ENCODE measurements around the gene PRPH. TPM values are rescaled to one million over a fixed set of nuclear protein-coding genes. Genes with fewer than 3 reads are reported as not detected.

The PRPH gene
- total RNA-seq, 1 donor from 2014 or later: 0.26 TPM

- FAIRE-seq (no peak), DNase-seq (ENCODE audit: low read depth) (no peak)
- no peak for TF ChIP-seq CTCF (IDR thresholded peaks at IDR 0.05; ENCODE audit: insufficient read depth, low read length, severe bottlenecking)
- no peaks in the 10 kb centered on the region for H3K27me3 ChIP-seq (ENCODE audit: control insufficient read depth, insufficient read depth, low read length)
- no peak overlapping the region for H3K4me3 ChIP-seq (ENCODE audit: low read depth, low read length)
- no peaks in the 10 kb centered on the region for H3K36me3 ChIP-seq (ENCODE audit: control insufficient read depth, insufficient read depth, low read length)
These were observed 11.2 kb upstream of the PRPH start for GRCh38 chr12:49283541-49284429.

- FAIRE-seq (no peak), DNase-seq (ENCODE audit: low read depth) (no peak)
- no peak for TF ChIP-seq CTCF (IDR thresholded peaks at IDR 0.05; ENCODE audit: insufficient read depth, low read length, severe bottlenecking)
- Histone ChIP-seq H3K27me3 (ENCODE audit: control insufficient read depth, insufficient read depth, low read length) (no peaks in the 10 kb centered on the region), H3K4me3 (ENCODE audit: low read depth, low read length) (no peak overlapping the region), H3K36me3 (ENCODE audit: control insufficient read depth, insufficient read depth, low read length) (no peaks in the 10 kb centered on the region)
These were observed 10.3 kb upstream of the PRPH start for GRCh38 chr12:49284672-49285071.

GRCh38 chr12:49287876-49288275 lies 7.1 kb upstream of the PRPH start:
- no peak for FAIRE-seq

DNA sequence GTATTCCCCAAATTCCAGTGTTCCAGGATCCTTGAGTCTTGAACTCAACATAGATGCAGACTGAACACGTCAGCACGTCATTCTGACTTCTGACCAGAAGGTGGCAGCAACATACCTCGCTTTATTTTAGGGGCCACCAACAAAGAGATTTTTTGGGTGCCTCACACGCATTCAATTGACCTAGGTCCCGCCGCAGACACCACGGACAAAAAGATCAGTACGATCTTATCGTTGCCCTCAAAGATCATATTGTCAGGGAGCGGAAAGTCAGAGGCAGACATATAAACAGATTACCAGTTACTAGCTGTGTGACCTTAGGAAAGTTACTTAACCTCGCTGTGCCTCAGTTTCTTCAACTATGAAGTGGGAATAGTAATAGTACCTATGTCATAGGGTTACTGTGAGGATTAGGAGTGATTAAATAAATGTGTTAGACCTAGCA lies 6.5 kb upstream of the PRPH start:
- Histone ChIP-seq H3K27me3 (ENCODE audit: control insufficient read depth, insufficient read depth, low read length) (no peaks in the 10 kb centered on the region), H3K36me3 (ENCODE audit: control insufficient read depth, insufficient read depth, low read length) (no peaks in the 10 kb centered on the region), H3K4me3 (ENCODE audit: low read depth, low read length) (no peak overlapping the region)
- peak; percentile 70 for TF ChIP-seq CTCF (IDR thresholded peaks at IDR 0.05; ENCODE audit: insufficient read depth, low read length, severe bottlenecking)
- peak; percentile 57 for DNase-seq (ENCODE audit: low read depth)
- peak; percentile 88 for FAIRE-seq

More at GRCh38 chr12:49287876-49288275, 7.1 kb upstream of the PRPH start:
- Histone ChIP-seq H3K27me3 (ENCODE audit: control insufficient read depth, insufficient read depth, low read length) (no peaks in the 10 kb centered on the region), H3K36me3 (ENCODE audit: control insufficient read depth, insufficient read depth, low read length) (no peaks in the 10 kb centered on the region), H3K4me3 (ENCODE audit: low read depth, low read length) (no peak overlapping the region)
- TF ChIP-seq CTCF (IDR thresholded peaks at IDR 0.05; ENCODE audit: insufficient read depth, low read length, severe bottlenecking): no peak
- no peak for DNase-seq (ENCODE audit: low read depth)

DNA sequence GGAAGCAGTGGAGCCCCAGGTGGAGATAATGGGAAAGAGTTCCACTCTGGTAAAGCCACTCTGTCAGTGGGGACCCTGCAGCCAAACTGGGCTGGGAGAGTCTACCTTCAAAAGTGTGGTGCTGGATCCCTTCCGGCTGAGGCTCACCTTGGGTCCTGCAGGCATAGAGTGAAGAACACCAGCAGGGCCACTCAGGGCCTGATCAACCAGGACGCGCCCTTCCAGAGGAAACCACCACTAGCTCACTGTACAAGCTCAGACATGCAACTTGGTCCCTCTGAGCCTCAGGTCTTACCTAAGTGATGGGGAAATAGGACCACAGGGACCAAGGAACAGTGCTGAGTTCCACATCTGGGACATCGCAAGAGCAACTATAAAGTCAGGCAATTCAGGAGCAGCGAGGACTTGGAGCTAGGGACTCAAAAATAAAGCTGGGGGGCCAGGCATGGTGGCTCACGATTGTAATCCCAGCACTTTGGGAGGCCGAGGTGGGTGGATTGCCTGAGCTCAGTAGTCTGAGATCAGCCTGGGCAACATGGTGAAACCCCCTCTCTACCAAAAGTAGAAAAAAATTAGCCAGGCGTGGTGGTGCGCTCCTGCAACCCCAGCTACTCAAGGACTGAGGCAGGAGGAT lies 5.9 kb upstream of the PRPH start:
- TF ChIP-seq CTCF (IDR thresholded peaks at IDR 0.05; ENCODE audit: insufficient read depth, low read length, severe bottlenecking): no peak
- FAIRE-seq: no peak

More for the DNA sequence above, 5.9 kb upstream of the PRPH start:
- H3K36me3 ChIP-seq (ENCODE audit: control insufficient read depth, insufficient read depth, low read length): no peaks in the 10 kb centered on the region
- H3K27me3 ChIP-seq (ENCODE audit: control insufficient read depth, insufficient read depth, low read length): peaks cover 2% of the 10 kb centered on the region
- peak; percentile 85 for DNase-seq (ENCODE audit: low read depth)
- no peak overlapping the region for H3K4me3 ChIP-seq (ENCODE audit: low read depth, low read length)

All from bronchial epithelial cell (primary cell).